ENCODE results near the gene SRSF3.
"Not testable (repeated sequence)": the region's sequence is repeated elsewhere in the genome, so short reads cannot be mapped to it uniquely, and the experiment has no call there.

SRSF3 gene

DNA sequence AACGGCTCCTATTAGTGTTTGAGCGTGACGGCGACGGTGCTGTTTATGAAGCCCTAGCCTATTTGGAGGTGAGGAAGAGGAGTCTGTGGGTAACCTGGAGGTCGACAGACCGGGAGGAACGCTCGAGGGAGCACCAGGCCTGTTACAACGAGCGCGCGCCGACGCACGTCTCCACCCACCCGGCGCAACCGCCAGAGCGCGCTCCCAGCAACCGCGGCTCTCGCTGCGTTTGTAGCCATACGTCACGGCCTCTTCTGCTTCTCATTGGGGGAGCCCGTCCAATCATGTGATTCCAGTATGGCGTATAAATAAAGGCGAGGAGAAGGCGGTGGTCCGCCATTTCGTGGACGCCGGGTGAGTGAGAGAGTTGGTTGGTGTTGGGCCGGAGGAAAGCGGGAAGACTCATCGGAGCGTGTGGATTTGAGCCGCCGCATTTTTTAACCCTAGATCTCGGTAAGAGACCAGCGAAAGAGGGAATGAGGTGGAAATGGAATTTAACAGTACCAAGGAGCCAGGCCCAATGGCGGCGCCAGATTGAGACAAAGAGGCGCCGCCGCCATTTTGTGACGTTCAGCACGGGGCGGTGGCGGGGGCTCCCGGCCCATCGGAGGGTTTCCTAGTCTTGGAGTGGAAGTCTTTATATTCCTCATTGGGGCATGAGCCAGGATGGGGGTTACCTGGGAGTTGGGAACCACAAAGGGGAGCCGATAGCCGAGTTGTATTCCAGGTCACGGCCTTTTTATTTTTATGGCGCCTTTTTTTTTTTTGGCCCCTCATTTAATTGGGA lies at the start of gene SRSF3:
Gene SRSF3, plus strand, starts transcription at position 334 of the 787 bp plus-strand sequence. CDS start 2,401 bp downstream, outside the sequence.
- peak; percentile 86 to 90 (median 89) for DNase-seq

DNA sequence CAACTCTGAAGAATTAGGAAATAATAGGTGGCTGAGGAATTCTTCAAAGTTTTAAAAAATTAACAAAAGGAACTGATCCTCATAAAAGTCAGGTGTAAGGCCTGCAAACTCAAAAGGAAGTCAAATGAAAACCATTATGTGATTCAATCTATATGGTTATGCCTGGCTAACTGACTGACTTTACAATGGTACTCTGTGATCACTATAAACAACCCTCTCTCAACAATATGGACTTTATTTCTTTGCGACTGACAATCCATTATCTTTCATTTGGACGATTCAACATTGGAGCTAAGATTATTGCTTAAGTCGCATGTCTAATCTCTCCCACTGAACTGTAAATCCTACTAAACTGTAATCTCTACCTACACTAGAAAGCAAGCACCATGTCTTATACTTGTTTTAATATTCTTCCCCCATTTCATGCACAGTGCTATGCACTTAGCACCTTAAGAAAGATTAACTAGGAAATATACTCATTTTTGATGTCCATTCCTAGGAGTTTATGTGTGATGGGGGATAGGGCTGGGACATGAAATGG lies 48.3 kb upstream of the SRSF3 start:
- DNase-seq: no peak

DNA sequence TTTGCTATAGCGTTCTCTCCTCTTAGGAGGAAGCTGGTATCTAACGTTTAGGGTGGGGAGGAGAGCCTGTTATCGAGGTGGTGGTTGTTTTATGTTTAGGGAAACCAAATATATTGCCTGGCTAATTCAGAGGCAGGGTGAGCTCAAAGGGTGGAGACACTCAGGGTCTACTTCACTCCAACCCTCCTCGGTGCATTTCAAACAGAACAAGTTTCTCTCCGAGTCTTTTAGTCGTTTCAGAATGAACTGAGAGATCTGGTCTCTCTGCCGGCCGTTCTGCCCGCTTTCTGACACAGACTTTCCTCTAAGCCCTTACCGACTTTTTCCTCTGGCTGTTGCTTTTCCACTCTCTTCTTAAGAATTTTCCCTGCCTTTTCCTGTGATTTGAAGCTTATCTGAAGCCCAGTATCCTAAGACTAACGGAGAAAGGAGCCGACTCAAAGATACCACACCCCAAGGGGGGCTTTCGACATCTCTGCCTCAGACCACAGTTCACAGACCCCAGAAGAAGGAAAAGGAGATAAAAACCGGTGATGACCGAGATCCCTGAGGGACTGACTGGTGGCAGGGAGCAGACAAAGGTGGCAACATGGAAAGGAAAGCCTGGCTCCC lies 47.7 kb upstream of the SRSF3 start:
- no peak for DNase-seq

DNA sequence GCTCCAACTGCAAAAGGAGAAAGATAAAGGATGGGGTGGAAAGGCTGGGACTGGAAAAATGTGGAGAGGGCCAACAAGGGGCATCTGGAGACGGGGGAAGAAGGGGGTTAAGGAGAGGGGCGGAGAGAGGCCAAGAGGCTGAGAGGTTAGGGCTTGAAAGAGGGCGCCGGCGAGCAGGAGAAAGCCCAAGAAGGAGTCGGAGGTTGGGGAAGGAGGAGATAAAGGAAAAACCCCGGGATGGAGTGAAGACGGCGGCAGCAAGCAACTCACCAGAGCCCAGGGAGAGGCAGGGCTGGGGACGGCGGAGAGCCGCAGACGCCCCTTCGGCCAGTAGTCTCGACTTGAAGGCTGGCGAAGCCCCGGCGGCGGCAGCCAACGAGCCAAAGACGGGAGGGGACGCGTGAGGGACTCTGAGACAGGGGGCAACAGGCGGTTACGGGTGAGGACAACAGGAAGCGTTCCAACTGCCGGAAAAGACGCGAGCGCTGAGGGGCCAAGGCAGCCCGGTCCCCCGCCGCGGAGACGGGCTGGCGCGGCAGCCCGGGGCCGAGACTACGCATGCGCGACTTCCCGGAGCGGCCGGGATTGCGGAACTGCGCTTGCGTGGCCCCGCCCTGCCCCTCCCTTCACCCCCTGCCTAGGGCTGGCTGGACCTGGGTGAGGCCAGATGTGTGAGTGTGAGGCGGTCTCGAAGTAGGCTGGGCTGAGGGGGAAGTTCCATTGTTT lies 47.1 kb upstream of the SRSF3 start, which contains the start of gene STK38:
Gene STK38, minus strand, starts transcription at position 560 of the 726 bp plus-strand sequence. CDS start 7,277 bp downstream, outside the sequence.
- peak; percentile 74 to 91 (median 90) for DNase-seq

DNA sequence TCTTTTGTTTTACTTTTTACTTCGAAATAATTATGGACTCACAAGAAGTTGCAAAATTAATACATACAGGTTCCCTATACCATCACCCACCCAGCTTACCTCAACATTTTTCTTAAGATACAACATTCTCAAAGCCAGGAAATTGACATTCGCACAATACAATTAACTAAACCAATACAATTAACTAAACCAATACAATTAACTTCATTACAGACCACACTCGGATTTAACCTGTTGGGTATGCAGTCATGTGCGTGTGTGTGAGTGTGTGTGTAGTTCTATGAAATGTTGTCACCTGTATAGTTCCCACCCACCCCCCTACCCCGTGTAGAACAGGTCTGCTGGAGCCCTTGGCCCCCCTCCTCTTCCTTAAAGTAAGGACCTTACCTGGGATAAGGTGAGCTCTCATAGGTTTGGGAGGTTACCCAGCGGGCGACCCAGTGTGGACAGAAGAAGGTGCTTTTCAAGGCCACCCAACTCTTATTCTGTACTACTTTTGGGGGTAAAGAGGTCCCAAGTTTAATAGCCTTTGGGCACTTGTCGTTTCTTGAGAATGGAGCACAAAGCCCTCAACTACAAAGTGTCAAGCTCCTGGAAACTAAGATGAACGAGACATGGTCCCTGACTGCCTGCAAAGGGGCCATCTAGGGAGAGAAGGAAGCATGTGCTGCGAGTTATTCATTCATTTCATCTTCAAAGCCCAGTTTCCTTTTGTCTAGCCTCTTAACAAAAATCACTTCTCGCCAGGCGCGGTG lies 46.3 kb upstream of the SRSF3 start:
- DNase-seq: no peak

DNA sequence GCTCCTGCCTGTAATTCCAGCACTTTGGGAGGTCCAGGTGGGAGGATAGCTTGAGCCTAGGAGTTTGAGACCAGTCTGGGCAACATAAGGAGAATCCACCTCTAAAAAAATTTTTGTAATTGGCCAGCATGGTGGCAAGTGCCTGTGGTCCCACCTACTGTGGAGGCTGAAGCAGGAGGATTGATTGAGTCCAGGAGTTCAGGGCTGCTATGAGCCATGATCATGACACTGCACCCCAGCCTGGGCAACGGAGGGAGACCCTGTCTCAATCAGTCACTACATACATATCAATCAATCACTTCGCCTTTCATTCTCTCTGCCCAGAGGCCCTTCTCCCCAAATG lies 45.8 kb upstream of the SRSF3 start:
- no peak for DNase-seq

DNA sequence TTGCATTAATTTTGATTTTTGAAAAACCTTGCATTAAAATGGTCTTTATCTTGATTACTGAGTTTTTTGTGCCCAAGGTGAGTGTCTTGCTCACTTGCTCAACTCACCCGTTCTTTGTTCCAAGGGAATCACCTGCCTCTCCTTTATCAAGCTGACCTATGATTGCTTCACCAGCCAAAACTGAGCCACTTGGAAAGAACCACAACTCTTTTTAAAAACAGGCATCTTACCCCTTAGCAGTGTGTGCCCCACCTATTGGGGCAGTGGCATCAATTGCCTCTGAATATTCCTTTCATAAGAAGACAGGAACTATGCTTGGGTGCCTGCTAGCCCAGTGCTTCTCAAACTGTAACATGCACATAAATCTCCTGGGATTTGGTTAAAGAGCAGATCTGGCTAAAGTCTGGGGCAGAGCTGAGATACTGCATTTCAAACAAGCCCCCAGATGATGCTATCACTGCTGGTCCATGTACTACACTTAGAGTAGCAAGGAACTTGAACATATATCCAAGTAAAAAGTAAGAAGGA lies 43.6 kb upstream of the SRSF3 start:
- no peak for DNase-seq

DNA sequence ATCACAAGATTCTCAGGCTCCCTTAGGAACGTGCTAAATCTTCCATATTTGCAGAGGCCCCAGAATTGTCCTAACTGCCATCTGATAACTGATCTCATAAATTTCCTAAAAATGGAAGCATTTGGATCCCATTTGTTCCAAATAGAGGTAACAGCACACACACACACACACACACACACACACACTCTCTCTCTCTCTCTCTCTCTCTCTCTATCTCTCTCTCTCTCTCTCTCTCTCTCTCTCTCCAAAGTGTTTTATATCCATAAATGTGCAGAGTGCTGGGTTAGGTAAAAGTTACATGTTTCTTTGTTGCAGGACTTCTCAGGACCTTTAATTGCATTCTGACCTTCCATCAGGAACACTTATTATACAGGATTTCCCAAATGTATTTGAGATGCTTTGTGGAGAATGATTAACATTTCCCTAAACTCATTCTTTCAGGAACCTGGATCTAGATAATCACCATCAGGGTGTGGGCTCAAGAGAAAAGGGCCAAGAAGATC lies 38.4 kb upstream of the SRSF3 start:
- DNase-seq: no peak

DNA sequence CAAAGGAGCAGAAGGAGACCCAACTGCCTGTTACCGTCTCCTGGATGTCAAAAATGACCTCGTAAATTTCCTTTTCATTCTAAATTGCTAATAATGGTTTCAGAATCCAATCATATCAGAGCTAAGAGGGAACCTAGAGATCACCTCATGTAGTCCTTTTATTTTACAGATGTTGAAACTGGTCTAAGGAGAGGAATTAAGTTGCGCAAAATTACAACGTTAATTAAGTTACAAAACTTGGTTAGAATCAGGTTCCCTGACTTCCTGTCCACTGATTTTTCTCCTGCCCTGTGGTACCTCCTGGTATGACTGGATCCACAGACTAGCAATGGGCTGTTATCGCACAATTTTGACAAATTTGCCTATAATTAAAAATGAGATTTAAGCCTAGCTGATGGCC lies 37.9 kb upstream of the SRSF3 start:
- DNase-seq: no peak

DNA sequence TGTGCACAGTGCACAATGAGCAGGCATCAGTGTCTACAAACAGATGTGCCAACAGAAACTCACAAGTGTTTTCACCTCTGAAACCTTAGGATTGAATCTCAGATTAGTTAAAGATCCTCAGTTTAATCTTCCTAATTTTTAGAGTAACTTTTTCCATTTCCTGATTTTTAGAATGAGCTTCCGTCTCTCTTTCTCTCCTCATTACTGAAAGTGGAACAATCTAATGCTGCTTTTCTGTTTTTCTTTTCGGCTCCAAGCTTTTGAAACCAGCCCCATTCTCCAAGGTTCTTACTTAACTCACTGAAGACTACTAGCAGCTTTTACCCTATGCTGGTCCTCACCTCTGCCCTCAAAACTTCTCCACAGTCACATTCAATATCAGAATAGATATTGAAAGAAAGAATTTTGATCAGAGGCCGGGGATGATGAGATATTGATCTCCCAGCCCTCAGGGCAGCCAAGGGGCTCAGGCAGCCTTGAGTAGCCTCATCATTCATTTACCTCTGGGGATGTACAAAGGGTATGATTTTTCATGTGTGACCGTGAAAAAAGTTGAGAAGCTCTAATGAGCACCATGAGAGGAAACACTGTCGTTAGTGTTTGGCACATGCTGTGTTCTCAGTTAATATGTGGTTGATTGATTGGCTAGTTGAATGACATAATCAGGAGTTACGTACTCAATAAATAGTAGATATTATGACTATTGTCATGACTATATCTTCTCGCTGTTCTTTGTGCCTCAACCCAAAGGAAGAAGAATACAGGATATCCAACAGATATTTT lies 35.0 kb upstream of the SRSF3 start:
- DNase-seq: no peak

DNA sequence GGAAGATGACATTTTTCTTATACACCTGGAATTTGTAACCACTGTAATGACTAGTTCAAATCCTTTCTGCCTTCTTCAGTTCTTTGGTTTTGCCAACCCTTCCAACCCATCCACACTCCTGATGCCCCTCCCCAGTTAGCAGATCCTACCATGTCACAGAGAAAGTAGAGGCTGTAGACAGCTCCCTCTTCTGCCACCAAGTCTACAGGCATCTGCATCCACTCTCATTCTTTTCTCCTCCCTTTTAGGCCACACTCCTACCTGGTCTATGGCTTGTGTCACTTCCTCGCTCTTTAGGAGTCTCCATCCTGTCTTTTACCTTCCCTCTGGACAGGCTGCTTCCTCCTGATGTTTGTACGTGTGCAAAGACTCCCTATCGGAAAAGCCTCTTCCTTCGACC lies 33.3 kb upstream of the SRSF3 start:
- no peak for DNase-seq

DNA sequence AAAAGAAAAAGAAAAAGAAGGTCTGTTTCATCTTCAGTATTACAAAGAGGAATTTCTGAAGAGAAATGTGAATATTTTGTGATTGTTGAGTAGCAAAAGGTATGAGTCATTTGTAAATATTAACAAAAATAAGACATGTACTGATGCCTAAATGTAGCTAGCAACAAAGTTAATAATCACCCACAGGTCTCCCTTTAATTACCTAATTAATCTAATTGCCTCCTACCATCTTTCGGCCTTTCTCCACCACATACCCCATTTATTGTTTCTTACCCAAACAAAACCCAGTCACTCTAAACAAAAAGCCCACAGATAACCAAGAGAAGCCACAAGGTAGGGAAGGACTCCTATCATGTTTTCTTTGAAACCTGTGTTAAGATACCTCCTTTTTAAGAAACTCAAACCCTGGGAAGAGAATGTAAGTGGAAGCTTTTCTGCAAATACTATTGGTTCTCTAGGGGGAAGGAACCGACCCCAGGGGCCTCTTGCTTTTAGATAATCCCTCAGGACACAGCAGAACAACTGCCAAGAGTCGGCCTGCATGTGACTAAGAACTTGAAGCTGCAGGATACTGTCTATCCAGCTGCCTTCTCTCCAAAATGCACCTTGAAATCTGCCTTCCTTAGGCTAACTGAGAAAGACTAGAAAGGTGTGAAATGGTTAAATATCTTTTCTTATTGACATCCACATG lies 30.8 kb upstream of the SRSF3 start:
- DNase-seq: no peak

DNA sequence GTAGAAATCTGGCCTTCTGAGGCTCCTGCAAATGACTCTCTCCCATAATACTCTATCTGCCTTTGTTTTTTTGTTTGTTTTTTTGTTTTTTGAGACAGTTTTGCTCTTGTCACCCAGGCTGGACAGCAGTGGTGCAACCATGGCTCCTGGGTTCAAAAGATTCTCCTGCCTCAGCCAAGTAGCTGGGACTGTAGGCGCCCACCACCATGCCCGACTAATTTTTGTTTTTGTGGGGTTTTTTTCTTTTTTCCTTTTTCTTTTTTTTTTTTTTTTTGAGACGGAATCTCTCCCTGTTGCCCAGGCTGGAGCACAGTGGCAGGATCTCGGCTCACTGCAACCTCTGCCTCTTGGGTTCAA lies 30.3 kb upstream of the SRSF3 start:
- no peak for DNase-seq

DNA sequence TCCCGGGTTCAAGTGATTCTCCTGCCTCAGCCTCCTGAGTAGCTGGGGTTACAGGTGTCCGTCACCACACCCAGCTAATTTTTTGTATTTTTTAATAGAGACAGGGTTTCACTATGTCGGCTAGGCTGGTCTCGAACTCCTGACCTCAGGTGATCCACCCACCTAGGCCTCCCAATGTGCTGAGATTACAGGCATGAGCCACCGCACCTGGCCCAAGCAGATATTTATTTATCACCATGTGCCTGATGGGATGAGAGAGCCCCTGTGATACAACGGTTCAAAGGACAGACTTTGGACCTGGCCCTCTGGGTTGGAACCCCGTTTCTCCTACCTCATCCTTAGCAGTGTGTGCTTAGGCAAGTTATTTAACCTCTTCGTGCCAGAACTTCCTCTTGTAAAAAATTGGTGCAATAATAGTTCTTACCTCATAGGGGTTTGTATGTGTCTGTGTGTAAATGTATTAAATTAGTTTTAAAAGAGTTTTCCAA lies 27.7 kb upstream of the SRSF3 start:
- DNase-seq: no peak

DNA sequence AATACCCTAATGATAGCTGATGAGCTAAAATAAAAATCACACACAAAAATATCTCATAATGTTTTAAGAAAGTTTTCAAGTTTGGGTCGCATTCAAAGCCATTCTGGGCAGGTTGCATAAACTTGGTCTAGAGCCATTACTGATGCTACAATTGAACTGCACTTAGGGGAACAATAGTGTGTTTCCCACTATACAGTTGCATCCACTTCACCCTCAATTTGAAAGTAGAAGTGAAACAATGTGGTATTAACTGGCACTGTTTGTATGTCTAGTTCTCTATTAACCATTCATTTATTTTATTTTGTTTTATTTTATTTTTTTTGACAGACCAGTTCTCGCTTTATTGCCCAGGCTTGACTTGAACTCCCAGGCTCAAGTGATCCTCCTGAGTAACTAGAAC lies 23.9 kb upstream of the SRSF3 start:
- DNase-seq: no peak

DNA sequence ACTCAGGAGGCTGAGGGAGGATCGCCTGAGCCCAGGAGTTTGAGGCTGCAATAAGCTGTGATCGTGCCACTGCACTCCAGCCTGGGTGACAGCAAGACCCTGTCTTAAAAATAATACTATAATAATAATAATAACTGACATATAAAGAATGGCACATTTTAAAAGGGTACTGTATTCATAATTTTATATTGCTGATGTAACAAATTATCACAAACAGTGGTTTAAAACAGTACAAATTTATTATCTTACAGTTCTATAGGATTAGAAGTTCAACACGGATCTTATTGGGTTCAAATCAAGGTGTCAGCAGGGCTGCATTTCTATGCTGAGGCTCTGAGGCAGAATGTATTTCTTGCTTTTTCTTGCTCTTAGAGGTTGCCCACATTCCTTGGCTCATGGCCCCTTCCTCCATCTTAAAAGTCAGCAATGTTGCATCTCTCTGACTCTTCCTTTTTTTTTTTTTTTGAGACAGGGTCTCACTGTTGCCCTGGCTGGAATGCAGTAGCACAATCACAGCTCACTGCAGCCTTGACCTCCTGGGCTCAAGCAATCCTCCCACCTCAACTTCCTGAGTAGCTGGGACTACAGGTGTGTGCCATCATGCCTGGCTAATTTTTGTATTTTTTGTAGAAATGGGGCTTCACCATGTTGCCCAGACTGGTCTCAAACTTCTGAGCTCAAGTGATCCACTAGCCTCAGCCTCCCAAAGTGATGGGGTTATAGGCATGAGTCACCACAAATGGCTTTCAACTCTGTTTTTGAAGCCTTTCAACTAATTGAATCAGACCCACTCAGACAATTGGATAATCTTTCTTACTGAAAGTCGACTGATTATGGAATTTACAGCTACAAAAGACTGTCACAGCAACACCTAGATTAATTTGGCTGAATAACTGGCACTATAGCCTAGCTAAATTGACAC lies 22.8 kb upstream of the SRSF3 start:
- DNase-seq: no peak

DNA sequence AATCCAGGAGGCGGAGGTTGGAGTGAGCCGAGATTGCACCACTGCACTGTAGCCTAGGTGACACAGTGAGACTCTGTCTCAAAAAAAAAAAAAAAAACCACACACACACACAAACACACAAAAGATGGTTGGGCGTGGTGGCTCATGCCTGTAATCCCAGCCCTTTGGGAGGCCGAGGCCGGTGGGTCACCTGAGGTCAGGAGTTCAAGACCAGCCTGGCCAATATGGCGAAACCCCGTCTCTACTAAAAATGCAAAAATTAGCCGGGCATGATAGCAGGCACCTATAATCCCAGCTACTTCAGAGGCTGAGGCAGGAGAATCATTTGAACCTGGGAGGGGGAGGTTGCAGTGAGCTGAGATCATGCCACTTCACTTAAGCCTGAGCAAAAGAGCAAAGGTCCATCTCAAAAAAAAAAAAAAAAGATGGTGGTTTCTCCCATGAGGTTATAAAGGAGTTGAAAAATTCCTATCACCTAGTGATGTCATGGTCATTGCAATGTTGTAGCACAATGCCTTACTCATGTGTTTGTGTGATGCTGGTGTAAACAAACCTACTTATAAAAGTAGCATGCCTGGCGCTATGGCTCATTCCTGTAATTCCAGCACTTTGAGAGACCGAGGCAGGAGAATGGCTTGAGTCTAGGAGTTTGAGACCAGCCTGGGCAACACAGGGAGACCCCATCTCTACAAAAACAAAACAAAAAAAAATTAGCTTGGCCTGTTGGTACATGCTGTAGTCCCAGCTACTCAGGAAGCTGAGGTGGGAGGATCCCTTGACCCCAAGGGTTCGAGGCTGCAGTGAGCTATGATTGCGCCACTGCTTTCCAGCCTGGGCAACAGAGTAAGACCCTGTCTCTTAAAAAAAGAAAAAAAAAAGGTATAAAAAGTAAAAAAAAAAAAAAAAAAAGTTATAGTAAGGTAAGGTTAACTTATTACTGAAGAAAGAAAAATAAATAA lies 21.5 kb upstream of the SRSF3 start:
- DNase-seq: not testable (repeated sequence)

DNA sequence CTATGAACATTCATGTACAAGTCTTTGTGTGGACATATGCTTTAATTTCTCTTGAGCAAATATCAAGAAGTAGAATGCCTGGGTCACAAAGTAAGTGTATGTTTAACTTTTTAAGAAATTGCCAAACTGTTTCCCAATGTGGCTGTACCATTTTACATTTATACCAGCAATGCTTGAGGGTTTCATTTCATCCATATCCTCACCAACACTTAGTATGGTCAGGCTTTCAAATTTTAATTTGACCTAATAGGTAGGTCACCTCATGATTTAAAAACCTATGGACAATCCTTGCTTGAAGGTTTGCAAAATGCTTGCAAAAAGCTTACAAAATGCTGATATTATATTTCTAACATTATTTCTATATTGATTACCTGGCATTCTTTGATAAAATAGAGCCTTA lies 19.5 kb upstream of the SRSF3 start:
- no peak for DNase-seq

Measured in activated naive CD4-positive, alpha-beta T cell (primary cell).